ENCODE results near the gene TUBE1.

- no peak for TF ChIP-seq CTCF (IDR thresholded peaks at IDR 0.05)
- no peak for TF ChIP-seq ZFX (IDR thresholded peaks at IDR 0.05; ENCODE audit: borderline replicate concordance)
Observed at GRCh38 chr6:112117554-112117953, 30.3 kb upstream of the TUBE1 start.
